ENCODE results near the gene GLT8D2.
"Not testable (repeated sequence)": the region's sequence is repeated elsewhere in the genome, so short reads cannot be mapped to it uniquely, and the experiment has no call there.

The GLT8D2 gene

GRCh38 chr12:104050436-104050835 is 449 bp upstream of the GLT8D2 start:
- DNase-seq (ENCODE audit: low read depth in 2 of 2) = no peak

GRCh38 chr12:104049278-104049902 is 597 bp downstream of the GLT8D2 start:
- DNase-seq (ENCODE audit: low read depth in 2 of 2) = no peak

- no peak for DNase-seq (ENCODE audit: low read depth in 2 of 2)
Observed at GRCh38 chr12:104048811-104049210, 1.2 kb downstream of the GLT8D2 start.

GRCh38 chr12:104048162-104048561 is 1.8 kb downstream of the GLT8D2 start:
- DNase-seq (ENCODE audit: low read depth in 2 of 2) = no peak

- DNase-seq (ENCODE audit: low read depth in 2 of 2) = no peak
Observed at GRCh38 chr12:104046306-104046705, 3.7 kb downstream of the GLT8D2 start.

- no peak for DNase-seq (ENCODE audit: low read depth in 2 of 2)
Observed at GRCh38 chr12:104044158-104044557, 5.8 kb downstream of the GLT8D2 start.

GRCh38 chr12:104042580-104042979 is 7.4 kb downstream of the GLT8D2 start:
- DNase-seq (ENCODE audit: low read depth in 2 of 2) = no peak

GRCh38 chr12:104039769-104040168 is 10.2 kb downstream of the GLT8D2 start:
- not testable (repeated sequence) for DNase-seq (ENCODE audit: low read depth in 2 of 2)

GRCh38 chr12:104036143-104036542 is 13.8 kb downstream of the GLT8D2 start:
- not testable (repeated sequence) for DNase-seq (ENCODE audit: low read depth in 2 of 2)

GRCh38 chr12:104030596-104030995 is 19.4 kb downstream of the GLT8D2 start:
- not testable (repeated sequence) for DNase-seq (ENCODE audit: low read depth in 2 of 2)

GRCh38 chr12:104026841-104027599 is 23.0 kb downstream of the GLT8D2 start:
- no peak for DNase-seq (ENCODE audit: low read depth in 2 of 2)

- DNase-seq (ENCODE audit: low read depth in 2 of 2) = no peak
Observed at GRCh38 chr12:104025771-104026170, 24.2 kb downstream of the GLT8D2 start.

GRCh38 chr12:104024348-104024747 is 25.6 kb downstream of the GLT8D2 start:
- no peak for DNase-seq (ENCODE audit: low read depth in 2 of 2)

- no peak for DNase-seq (ENCODE audit: low read depth in 2 of 2)
Observed at GRCh38 chr12:104023710-104024109, 26.3 kb downstream of the GLT8D2 start.

GRCh38 chr12:104022786-104023185 is 27.2 kb downstream of the GLT8D2 start:
- DNase-seq (ENCODE audit: low read depth in 2 of 2) = no peak

GRCh38 chr12:104021862-104022261 is 28.1 kb downstream of the GLT8D2 start:
- not testable (repeated sequence) for DNase-seq (ENCODE audit: low read depth in 2 of 2)

GRCh38 chr12:104012331-104012730 is 37.7 kb downstream of the GLT8D2 start:
- DNase-seq (ENCODE audit: low read depth in 2 of 2) = no peak

GRCh38 chr12:104011253-104011652 is 38.7 kb downstream of the GLT8D2 start:
- no peak for DNase-seq (ENCODE audit: low read depth in 2 of 2)

- DNase-seq (ENCODE audit: low read depth in 2 of 2) = no peak
Observed at GRCh38 chr12:104010606-104011169, 39.3 kb downstream of the GLT8D2 start.

- no peak for DNase-seq (ENCODE audit: low read depth in 2 of 2)
Observed at GRCh38 chr12:104010121-104010520, 39.9 kb downstream of the GLT8D2 start.

- DNase-seq (ENCODE audit: low read depth in 2 of 2) = no peak
Observed at GRCh38 chr12:104006929-104007328, 43.1 kb downstream of the GLT8D2 start.

GRCh38 chr12:104003596-104003995 is 46.4 kb downstream of the GLT8D2 start:
- DNase-seq (ENCODE audit: low read depth in 2 of 2) = no peak

- no peak for DNase-seq (ENCODE audit: low read depth in 2 of 2)
Observed at GRCh38 chr12:104002686-104003085, 47.3 kb downstream of the GLT8D2 start.
